HG03460 (cell line): ENCODE results near the gene NRN1L.
"Not testable (repeated sequence)": the region's sequence is repeated elsewhere in the genome, so short reads cannot be mapped to it uniquely, and the experiment has no call there.

ENCODE experiments used
- ATAC-seq: cut with Tn5 transposase; IDR thresholded peaks from one replicate; pipeline ENCODE4 v1.9.1; 2021; ENCODE audit not compliant: unreplicated experiment

NRN1L gene

DNA sequence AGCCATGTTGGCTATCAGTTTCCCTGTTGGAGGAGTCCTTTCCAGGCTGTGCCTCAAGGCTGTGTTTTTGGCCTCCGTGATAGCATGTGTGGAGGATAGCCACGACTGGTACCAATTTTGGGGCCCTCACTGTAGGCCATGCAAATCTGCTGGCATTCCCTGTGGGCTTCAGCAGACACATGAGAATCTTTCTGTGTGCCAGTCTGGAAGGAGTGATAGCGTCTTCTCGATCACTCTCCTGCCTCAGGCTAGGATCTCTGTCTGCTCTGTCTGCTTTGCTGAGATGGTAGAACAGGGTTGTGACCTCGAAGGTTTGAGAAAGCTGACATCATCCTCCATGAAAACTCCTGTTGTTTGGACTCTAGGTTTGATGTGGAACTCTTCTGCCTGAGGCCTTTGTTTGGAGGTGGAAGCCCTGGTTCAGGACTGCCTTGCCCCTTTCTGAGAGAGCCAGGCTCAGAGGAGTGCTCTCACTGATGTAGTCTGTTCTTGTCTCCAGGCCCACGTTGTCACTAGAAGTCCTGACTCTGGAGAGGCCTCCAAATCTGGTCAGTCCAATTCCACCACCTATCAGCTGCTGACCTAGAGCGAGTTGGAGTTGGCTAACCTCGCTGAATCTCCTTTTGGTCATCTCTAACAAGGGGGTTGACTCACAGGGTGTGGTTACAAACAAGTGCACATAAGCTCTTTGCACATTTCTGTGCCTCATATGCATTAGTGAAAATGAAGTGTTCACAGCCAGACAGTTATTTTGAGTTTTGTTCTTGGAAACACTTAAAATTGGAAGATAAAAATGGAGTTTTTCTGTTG, 23.9 kb upstream of the NRN1L start:
- no peak for ATAC-seq

DNA sequence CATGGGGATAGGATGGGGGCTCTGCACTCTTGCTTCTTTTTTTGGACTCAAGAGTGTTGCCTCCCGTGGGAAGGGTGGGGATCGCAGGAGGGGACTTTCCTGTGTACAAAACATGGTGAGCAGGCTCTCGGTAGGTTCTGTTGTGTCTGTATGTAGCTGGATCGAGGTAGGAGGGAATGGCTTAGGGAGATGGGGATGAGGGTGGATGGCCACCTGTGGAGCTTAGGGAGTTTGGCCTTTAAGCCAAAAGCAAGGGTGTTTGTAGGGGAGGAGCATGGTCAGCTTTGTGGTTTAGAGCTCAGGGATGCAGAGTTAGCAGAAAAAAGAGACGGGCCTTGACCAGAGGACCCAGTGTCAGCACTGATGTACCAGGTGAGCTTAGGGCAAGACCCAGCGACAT, 22.8 kb upstream of the NRN1L start:
- ATAC-seq: no peak

DNA sequence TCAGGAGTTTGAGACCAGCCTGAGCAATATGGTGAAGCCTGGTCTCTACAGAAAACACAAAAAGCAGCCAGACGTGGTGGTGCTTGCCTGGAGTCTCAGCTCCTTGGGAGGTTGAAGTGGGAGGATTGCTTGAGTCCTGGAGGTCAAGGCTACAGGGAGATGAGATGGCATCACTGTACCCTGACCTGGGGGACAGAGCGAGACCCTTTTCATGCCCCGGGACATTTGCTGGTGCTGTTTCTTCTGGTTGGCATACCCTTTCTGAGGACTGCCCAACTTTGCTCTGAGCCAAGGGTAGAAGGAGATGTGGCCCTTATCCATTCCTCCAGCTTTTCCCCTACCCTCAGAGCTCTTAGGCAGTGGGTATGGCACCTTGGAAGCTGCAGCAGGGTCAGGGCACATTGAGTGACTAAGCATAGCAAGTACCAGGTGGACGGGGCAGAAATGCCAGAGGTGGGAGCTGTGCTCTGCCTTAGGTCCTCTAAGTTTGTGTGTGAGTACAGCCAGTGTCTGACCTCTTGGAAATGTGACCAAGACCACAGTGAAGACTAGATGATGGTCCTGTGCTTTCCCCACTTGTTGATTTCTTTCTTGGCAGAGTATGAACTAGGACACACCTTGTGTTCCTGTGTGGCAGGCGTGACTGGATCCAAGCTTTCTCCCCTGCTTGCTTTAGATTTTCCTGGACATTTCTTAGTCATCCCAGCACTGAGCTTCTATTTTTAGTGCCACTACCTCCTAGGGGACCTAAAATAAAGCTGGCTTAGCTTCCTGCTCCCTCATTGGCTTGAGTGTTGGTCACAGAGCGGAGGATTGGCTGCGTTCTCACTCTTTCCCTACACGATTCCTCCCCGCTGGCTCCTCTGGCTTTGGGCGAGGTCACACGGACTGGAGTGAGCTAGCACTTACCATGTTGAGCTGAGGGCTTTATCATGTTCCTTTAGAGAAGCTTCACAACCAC, 21.8 kb upstream of the NRN1L start:
- ATAC-seq: no peak

DNA sequence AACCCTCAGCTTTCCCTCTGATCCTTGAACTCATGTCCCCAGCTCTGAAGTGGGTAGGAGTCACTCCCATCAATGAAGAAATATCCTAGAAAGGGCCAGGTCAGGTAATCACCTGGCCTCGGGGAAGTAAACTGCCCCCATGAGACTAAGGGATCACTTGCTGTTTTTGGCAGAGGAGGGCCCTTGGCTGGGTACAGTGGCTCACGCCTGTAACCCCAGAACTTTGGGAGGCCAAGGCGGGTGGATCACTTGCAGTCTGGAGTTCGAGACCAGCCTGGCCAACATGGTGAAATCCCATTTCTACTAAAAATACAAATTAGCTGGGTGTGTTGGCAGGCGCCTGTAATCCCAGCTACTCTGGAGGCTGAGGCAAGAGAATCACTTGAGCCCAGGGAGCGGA, 20.6 kb upstream of the NRN1L start:
- ATAC-seq: not testable (repeated sequence)

DNA sequence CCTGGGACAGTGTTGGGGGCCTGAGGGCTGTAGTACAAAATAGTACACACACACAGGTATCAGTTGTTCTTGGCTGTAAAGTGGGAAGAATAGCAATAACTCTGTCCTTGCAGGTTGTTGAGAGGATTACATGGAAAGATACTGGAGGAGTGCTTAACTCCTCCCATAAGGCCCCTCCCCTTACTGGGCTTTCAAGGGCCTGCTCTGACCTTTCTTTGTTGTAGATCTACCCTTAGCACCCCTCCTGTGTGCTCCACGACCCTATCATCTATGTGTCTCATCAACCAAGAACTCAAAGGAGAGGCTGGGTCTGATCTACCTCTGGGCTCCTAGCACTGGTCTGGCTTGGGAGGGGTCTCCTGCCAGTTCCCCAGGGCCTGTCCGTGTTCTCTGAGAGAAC, 20.1 kb upstream of the NRN1L start:
- no peak for ATAC-seq

DNA sequence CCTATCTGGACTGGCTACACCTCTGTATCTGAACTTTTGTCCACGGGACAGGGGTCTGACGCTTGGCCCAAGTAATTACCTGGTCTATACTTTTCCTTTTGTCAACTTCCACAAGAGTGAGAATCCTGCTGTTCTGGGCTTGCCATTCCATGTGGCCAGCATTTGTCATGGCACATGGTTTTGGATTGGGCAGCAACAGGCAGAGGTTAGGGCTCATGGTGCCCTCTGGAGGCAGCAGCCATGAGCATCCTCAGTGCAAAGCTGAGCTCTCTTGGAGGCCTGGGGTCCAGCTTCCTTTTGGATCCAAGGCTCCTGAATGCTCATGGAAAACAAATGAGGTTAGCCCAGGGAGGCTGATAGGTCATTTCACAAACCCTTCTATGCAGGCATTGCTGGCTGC, 19.4 kb upstream of the NRN1L start:
- no peak for ATAC-seq

DNA sequence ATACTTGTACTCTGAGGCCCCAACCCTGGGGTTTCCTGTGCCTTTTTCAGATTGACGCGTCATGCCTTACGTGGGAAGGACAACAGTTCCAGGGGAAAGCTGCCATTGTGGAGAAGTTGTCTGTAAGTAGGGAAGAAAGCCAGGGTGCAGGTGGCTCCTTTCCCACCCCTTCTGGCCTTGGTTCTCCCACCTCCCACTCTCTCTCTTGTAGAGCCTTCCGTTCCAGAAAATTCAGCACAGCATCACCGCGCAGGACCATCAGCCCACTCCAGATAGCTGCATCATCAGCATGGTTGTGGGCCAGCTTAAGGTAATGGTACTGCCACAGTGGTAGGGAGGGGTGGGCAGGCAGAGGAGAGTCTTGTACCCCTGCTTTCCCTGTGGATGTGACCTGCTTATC, 16.4 kb upstream of the NRN1L start:
- no peak for ATAC-seq

DNA sequence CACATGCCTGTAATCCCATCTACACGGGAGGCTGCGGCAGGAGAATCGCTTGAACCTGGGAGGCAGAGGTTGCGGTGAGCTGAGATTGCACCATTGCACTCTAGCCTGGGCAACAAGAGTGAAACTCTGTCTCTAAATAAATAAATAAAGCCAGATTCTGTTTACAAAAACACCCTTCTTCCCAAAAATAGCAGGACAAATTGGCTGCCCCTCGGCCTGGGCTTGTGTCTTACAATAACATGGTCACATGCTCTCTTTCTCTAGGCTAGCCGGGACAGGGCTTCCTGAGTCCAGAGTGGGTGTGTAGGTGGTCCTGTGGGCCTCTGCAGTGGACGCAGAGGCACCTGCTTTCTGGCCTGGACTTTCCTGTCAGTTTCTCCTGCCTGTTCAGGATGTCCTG, 15.0 kb upstream of the NRN1L start:
- ATAC-seq: no peak

DNA sequence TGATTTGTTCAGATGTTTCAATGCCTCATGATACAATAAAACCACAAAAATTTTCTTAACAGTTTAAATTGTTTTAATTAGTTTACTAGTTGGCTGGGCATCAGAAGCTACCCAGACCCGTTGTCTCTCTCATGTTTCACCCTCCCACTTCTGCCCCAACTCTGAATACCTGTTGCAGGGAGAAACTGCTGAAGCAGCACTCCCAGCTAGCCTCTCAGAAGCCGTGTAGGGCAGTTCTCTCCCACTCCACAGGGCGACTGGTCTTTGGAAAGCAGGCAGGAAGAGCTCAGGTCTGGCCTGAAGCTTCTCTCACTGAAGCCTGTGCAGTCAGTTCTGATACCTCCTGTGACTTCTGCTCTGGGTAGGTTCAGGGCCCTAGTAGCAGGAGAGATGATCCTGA, 13.4 kb upstream of the NRN1L start:
- no peak for ATAC-seq

DNA sequence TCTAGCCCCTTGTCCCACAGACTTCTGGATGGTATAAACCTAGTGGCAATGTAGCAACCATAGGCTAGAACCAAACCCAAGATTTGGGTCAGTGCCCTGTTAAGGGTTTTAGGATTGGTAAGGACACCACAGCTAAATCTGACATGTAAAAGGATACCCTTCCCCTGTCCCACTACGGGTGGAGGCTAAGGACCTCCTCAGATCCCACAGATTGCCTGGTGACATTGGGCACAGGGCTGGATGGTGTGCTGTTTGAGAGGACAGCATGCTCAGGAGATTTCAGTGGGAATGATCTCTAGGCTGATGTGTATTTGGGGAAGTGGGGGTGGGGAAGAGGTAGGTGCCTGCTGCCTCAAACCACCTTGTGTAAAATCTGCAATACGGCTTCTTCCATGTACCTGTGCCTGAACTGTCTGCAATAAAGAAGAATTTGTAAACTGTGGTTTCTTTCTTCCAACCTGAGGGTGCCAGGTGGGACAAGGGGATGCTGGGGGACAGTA, 12.5 kb upstream of the NRN1L start:
- ATAC-seq: no peak

DNA sequence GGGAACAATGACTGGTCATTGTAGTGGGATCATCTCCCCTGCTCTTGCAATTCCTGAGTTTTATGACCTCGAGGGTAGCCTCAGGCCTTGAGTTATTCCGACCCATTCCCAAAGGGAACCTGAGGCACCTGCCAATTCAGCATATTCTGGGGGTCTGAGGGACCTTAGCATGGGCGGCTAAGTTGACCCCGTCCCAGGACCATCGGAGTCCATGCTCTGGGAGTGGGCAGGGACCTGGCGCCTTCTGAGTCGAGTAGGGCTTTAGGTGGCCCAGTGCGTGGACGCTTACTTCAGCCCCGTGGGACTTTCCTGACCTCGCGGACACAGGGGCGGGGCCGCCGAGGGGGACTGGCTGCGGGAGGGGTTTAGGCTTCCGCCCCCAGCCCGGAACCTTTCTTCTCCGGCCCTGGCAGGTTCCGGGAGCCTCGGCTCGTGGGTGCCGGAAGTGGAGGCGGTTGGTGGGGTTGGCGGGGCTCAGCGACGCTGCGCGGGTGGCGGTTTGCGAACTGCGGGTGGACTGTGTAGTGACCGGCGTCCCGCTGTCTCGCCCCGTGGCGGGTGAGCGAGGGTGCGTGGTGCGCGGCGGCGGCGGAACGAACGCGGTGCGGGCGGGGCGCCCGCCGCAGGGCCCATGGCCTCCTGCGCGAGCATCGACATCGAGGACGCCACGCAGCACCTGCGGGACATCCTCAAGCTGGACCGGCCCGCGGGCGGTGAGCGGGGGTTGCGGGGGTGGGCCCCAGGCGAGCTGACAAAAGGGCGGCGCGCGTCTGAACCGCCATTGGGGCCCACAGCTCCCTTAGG, 11.9 kb upstream of the NRN1L start, which contains the start of gene EDC4:
Gene EDC4 (plus strand): TSS at position 422 of the 804 bp plus-strand sequence. CDS start 210 bp downstream, at position 632.
- ATAC-seq: peak; percentile 75

DNA sequence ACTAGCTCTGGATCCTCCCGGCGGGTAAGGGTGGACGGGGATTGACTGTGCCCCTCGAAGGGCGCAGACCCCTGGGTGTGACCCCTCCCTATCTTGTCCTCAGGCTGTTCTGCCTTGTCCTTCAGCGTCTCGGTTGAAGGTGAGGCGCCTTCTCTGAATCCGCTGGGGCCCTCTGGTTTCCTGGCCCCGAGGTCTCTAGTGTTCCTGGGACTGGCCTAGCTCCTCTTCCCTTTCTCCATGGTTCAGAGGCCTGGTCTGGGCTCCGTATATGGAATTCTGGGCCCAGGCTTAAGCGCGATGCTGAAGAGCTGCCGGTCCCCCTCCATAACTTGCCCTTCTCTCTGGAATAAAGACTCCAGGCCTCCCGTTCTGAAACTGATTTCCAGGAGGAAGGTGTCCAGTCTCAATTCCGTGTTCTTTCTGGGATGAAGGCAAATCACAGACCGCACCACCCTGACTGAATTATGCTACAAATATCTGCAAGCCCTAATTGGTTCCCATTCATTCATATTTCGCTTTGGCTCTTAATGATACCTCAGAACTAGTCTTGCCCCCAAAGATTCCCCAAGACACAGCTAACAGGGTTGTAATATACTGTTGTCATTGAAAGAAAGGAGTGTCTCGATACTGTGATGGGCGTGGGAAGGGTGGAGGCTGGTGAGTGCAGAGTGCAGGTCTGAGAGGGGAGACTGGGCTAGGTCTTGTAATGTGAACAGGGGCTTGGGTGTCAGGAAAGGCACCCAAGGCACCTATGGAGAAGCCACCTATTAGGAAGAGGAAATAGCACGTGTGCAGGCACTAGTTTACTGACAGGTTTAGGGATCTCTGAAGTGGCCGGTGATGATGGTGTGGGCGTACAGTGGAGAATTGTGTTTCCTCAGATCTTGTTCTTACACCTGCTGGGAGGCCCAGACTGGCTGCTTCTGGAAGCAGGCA, 11.0 kb upstream of the NRN1L start:
- ATAC-seq: no peak

DNA sequence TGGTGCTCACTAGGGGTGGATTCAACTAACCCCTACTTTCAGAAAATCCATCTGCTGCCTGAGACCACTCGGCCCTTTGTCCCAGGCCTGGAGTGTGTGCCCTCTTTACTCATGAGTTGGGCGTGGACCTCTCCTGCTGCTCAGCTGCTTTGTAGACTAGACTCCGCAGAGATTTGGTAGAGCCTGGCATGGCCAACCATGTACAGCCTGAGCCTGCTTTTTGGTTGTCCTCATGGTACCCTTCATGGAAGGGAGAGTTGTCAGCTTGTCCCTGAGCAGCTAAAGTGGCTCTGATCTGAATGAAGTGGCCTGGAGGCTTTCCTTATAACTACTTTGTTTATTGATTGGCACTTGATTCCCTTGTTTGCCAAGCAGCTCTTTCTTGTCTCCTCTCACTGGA, 10.3 kb upstream of the NRN1L start:
- no peak for ATAC-seq

DNA sequence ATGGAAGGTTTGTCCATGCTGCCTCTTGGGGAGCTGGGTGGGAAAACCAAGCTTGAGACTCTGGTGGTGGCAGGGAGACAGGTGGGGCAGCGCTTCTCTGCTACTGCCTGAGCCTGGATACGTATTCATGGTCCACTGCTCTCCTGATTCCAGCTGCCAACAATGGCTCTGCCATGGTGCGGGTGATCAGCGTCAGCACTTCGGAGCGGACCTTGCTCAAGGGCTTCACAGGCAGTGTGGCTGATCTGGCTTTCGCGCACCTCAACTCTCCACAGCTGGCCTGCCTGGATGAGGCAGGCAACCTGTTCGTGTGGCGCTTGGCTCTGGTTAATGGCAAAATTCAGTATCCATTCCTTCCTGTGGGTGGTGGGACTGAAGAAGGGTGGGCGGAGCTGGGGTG, 7.6 kb upstream of the NRN1L start:
- ATAC-seq: no peak

DNA sequence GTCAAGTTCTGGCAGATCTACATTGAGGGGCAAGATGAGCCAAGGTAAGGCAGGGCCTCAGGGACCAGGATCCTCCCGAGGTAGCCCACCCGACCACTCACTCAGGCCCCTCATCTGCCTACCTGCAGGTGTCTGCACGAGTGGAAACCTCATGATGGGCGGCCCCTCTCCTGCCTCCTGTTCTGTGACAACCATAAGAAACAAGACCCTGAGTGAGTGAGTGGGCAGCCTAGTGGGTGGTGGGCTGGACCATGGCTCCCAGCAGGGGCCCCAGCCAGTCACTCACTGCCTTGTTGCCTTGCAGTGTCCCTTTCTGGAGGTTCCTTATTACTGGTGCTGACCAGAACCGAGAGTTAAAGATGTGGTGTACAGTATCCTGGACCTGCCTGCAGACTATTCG, 6.5 kb upstream of the NRN1L start:
- no peak for ATAC-seq

DNA sequence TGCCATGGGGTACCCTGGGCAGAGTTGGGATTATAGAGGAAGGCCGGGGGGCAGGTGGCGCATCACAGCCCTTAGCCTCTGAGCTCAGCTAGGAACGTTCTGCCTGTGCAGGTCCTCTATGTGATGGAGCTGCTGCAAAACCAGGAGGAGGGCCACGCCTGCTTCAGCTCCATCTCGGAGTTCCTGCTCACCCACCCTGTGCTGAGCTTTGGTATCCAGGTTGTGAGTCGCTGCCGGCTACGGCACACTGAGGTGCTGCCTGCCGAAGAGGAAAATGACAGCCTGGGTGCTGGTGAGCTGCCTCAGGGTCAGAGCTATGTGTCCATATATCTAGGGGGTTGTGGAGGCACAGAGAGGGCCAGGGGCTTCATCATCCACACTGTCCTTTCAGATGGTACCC, 5.8 kb upstream of the NRN1L start:
- no peak for ATAC-seq

DNA sequence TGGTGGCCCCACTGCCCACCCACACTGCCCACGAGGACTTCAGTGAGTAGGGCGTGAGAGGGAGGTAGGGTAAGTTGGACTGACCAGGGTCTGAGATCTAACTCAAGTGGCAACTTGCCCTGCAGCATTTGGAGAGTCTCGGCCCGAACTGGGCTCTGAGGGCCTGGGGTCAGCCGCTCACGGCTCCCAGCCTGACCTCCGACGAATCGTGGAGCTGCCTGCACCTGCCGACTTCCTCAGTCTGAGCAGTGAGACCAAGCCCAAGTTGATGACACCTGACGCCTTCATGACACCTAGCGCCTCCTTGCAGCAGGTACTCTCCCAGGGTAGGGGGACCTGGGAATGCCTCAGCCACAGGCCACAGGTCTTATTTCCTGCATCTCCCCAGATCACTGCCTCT, 5.2 kb upstream of the NRN1L start:
- ATAC-seq: no peak

DNA sequence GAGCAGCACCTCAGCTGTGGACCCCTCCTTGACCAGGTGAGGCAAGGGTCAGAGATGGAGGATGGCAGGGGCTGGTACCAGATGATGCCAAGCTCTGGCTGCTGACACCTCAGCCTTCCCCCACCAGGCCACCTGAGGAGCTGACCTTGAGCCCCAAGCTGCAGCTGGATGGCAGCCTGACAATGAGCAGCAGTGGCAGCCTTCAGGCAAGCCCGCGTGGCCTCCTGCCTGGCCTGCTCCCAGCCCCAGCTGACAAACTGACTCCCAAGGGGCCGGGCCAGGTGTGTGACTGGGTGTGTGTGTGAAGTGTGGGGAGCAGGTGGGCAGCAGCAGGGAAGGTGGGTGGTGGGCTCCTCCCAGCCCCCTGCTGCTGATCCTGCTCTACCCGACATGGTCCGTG, 4.7 kb upstream of the NRN1L start:
- no peak for ATAC-seq

DNA sequence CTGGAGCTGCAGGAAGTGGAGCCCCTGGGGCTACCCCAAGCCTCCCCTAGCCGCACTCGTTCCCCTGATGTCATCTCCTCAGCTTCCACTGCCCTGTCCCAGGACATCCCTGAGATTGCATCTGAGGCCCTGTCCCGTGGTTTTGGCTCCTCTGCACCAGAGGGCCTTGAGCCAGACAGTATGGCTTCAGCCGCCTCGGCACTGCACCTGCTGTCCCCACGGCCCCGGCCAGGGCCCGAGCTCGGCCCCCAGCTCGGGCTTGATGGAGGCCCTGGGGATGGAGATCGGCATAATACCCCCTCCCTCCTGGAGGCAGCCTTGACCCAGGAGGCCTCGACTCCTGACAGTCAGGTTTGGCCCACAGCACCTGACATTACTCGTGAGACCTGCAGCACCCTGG, 4.1 kb upstream of the NRN1L start:
- no peak for ATAC-seq

DNA sequence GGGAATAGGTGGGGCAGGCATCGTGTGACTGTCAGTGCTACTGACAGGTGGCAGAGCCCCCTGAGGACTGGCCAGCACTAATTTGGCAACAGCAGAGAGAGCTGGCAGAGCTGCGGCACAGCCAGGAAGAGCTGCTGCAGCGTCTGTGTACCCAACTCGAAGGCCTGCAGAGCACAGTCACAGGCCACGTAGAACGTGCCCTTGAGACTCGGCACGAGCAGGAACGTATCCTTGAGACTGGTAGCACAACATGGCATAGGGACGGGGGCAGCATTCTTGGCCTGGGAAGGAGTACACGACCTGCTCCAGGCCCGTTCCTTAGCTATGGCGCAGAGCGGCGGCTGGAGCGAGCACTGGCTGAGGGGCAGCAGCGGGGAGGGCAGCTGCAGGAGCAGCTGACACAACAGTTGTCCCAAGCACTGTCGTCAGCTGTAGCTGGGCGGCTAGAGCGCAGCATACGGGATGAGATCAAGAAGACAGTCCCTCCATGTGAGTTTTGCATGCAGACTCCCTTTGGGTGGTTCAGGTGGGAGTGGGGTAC, 3.0 kb upstream of the NRN1L start:
- ATAC-seq: no peak
